ENCODE results near the gene PRF1. TPM values are rescaled to one million over a fixed set of nuclear protein-coding genes. Genes with fewer than 3 reads are reported as not detected.
A peak's percentile ranks its signal among the peaks of the same experiment; 100 is the strongest.

PRF1 gene
- total RNA-seq, 1 donor from 2014 or later = not detected

DNA sequence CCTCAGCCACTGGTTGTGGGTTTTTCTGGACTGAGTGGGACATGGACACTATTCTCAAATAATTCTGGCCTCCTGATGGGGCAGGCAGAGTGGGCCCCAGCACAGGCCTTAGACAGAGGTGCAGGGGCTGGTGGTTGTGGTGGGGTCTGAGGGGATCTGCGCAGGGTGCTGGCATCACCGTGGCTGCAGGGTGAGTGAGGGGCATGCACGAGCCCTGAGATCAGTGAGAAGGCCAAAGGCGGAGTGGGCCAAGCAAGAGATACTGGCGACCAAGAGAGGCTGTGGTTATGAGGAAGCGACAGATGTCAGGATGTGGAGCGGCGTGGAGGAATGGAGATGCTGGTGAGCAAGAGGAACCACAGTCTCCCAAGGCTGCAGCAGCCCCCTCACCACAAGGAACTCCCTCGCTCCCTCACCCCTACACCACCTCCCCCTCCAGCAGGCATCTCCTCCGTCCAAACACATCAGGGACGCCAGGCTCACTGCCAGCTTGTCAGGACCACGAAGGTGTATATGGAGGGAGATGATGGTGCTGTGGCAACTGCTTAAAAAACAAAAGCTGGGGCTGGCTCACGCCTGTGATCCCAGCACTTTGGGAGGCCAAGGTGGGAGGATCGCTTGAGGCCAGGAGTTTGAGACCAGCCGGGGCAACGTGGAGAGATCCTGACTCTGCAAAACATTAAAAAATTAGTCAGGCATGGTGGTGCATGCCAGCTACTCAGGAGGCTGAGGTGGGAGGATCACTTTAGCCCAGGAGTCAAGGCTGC, 9.6 kb downstream of the PRF1 start:
- Mint-ChIP-seq H3K27me3 (ENCODE audit: unreplicated experiment) (peaks cover 47% of the 10 kb centered on the region), H3K9me3 (ENCODE audit: unreplicated experiment) (no peaks in the 10 kb centered on the region), H3K27ac (ENCODE audit: unreplicated experiment) (no peak overlapping the region), H3K4me1 (ENCODE audit: unreplicated experiment) (peaks cover 3% of the 10 kb centered on the region), H3K36me3 (ENCODE audit: unreplicated experiment) (no peaks in the 10 kb centered on the region), H3K4me3 (ENCODE audit: unreplicated experiment) (no peak overlapping the region)
- peak; percentile 65 for DNase-seq (ENCODE audit: extremely low spot score, unreplicated experiment)
- no peak for TF ChIP-seq CTCF (IDR thresholded peaks at IDR 0.05)

DNA sequence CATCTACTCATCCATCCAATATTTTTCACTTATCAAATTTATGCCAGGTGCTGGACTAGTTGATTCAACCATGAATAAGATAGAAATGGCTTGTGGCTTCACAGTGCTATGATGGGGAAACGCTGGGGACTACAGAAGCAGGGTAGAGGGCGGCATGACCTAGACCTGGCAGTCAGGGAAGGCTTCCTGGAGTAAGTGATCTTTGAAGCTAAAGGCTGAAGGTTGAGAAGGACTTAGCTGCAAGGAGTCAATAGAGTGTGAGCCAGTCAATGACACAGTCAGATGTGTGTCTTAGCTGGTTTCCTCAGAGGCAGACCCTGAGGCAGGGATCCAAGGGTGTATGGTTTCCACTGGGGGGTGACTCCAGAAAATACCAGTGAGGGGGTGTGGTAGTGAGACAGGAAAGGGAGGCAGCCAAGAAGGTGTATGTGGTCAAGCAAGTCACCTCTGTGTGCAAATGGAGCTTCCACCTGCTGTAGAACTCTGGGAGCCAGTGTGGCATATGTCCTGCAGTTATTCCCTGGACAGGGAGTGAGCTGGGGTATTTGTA, 10.3 kb downstream of the PRF1 start:
- Mint-ChIP-seq H3K9me3 (ENCODE audit: unreplicated experiment) (no peaks in the 10 kb centered on the region), H3K4me1 (ENCODE audit: unreplicated experiment) (peaks cover 3% of the 10 kb centered on the region), H3K4me3 (ENCODE audit: unreplicated experiment) (no peak overlapping the region), H3K27me3 (ENCODE audit: unreplicated experiment) (peaks cover 50% of the 10 kb centered on the region), H3K27ac (ENCODE audit: unreplicated experiment) (no peak overlapping the region), H3K36me3 (ENCODE audit: unreplicated experiment) (no peaks in the 10 kb centered on the region)
- TF ChIP-seq CTCF (IDR thresholded peaks at IDR 0.05) = no peak
- DNase-seq (ENCODE audit: extremely low spot score, unreplicated experiment) = peak; percentile 40

- Mint-ChIP-seq H3K4me3 (ENCODE audit: unreplicated experiment) (no peak overlapping the region), H3K36me3 (ENCODE audit: unreplicated experiment) (no peaks in the 10 kb centered on the region), H3K27me3 (ENCODE audit: unreplicated experiment) (peaks cover 58% of the 10 kb centered on the region), H3K4me1 (ENCODE audit: unreplicated experiment) (peaks cover 3% of the 10 kb centered on the region), H3K27ac (ENCODE audit: unreplicated experiment) (no peak overlapping the region), H3K9me3 (ENCODE audit: unreplicated experiment) (no peaks in the 10 kb centered on the region)
- DNase-seq (ENCODE audit: extremely low spot score, unreplicated experiment) = peak; percentile 65
- TF ChIP-seq CTCF (IDR thresholded peaks at IDR 0.05) = no peak
Measured at GRCh38 chr10:70590655-70591416, 11.7 kb downstream of the PRF1 start.

GRCh38 chr10:70589762-70590654, 12.5 kb downstream of the PRF1 start:
- Mint-ChIP-seq H3K4me1 (ENCODE audit: unreplicated experiment) (peaks cover 10% of the 10 kb centered on the region), H3K36me3 (ENCODE audit: unreplicated experiment) (no peaks in the 10 kb centered on the region), H3K9me3 (ENCODE audit: unreplicated experiment) (no peaks in the 10 kb centered on the region), H3K4me3 (ENCODE audit: unreplicated experiment) (no peak overlapping the region), H3K27me3 (ENCODE audit: unreplicated experiment) (peaks cover 58% of the 10 kb centered on the region), H3K27ac (ENCODE audit: unreplicated experiment) (no peak overlapping the region)
- TF ChIP-seq CTCF (IDR thresholded peaks at IDR 0.05) = no peak
- DNase-seq (ENCODE audit: extremely low spot score, unreplicated experiment) = peak; percentile 56
